LNCAP (cell line): ENCODE results near the gene SLCO4A1.

Experiments used
- CTCF ChIP-seq: fragments of 450-650 bp; IDR thresholded peaks from 2 replicates; pipeline ENCODE4 v1.5.1; 2017; ENCODE audit warnings: mild to moderate bottlenecking

The SLCO4A1 gene

GRCh38 chr20:62695448-62696414 lies 53.4 kb downstream of the SLCO4A1 start:
- no peak for TF ChIP-seq CTCF

GRCh38 chr20:62696434-62696957 lies 54.2 kb downstream of the SLCO4A1 start:
- TF ChIP-seq CTCF, result no peak

- no peak for TF ChIP-seq CTCF
These were observed 54.7 kb downstream of the SLCO4A1 start for GRCh38 chr20:62696989-62697388.

GRCh38 chr20:62697468-62697912 lies 55.2 kb downstream of the SLCO4A1 start:
- TF ChIP-seq CTCF, result no peak

- no peak for TF ChIP-seq CTCF
These were observed 55.9 kb downstream of the SLCO4A1 start for GRCh38 chr20:62698231-62698630.

- no peak for TF ChIP-seq CTCF
These were observed 57.0 kb downstream of the SLCO4A1 start for GRCh38 chr20:62699296-62699695.

- TF ChIP-seq CTCF, result no peak
These were observed 57.4 kb downstream of the SLCO4A1 start for GRCh38 chr20:62699741-62700140.
